GM19397 (cell line): ENCODE data around the gene TEAD1.

Experiments
- ATAC-seq: cut with Tn5 transposase; IDR thresholded peaks from one replicate; pipeline ENCODE4 v1.9.1; 2021; ENCODE audit warnings: mild to moderate bottlenecking, moderate library complexity; ENCODE audit not compliant: unreplicated experiment

TEAD1 gene

GRCh38 chr11:12886508-12886907 lies 212.3 kb downstream of the TEAD1 start:
- ATAC-seq, result no peak

- peak; percentile 61 for ATAC-seq
Measured at GRCh38 chr11:12888525-12889158, 214.4 kb downstream of the TEAD1 start.

- no peak for ATAC-seq
Measured at GRCh38 chr11:12889243-12889642, 215.0 kb downstream of the TEAD1 start.

GRCh38 chr11:12890476-12890875 lies 216.3 kb downstream of the TEAD1 start:
- ATAC-seq, result no peak

GRCh38 chr11:12893787-12894672 lies 219.8 kb downstream of the TEAD1 start:
- no peak for ATAC-seq

GRCh38 chr11:12897390-12897789 lies 223.2 kb downstream of the TEAD1 start:
- ATAC-seq, result no peak

GRCh38 chr11:12897867-12898266 lies 223.6 kb downstream of the TEAD1 start:
- ATAC-seq, result no peak

GRCh38 chr11:12900496-12900895 lies 226.3 kb downstream of the TEAD1 start:
- ATAC-seq, result no peak

GRCh38 chr11:12901272-12901671 lies 227.1 kb downstream of the TEAD1 start:
- ATAC-seq, result no peak

- no peak for ATAC-seq
Measured at GRCh38 chr11:12901874-12902481, 227.8 kb downstream of the TEAD1 start.

- no peak for ATAC-seq
Measured at GRCh38 chr11:12902791-12903486, 228.7 kb downstream of the TEAD1 start.

GRCh38 chr11:12905435-12905834 lies 231.2 kb downstream of the TEAD1 start:
- ATAC-seq, result no peak

GRCh38 chr11:12906501-12906900 lies 232.3 kb downstream of the TEAD1 start:
- no peak for ATAC-seq

- ATAC-seq, result no peak
Measured at GRCh38 chr11:12909879-12910278, 235.7 kb downstream of the TEAD1 start.

GRCh38 chr11:12914400-12914912 lies 240.2 kb downstream of the TEAD1 start:
- ATAC-seq, result peak; percentile 74

- no peak for ATAC-seq
Measured at GRCh38 chr11:12915093-12915492, 240.9 kb downstream of the TEAD1 start.

GRCh38 chr11:12917822-12918221 lies 243.6 kb downstream of the TEAD1 start:
- no peak for ATAC-seq

- no peak for ATAC-seq
Measured at GRCh38 chr11:12918667-12919066, 244.4 kb downstream of the TEAD1 start.

GRCh38 chr11:12922418-12922817 lies 248.2 kb downstream of the TEAD1 start:
- ATAC-seq, result no peak

GRCh38 chr11:12922980-12923507 lies 248.8 kb downstream of the TEAD1 start:
- no peak for ATAC-seq

- ATAC-seq, result no peak
Measured at GRCh38 chr11:12924650-12925049, 250.4 kb downstream of the TEAD1 start.
